NCI-H774 (cell line): ENCODE measurements around the gene SIRT7.

Source experiments
- DNase-seq: peaks from one replicate; lab custom pipeline; 2025; lab: John Stamatoyannopoulos, UW

SIRT7 gene

GRCh38 chr17:81863833-81864768 is 53.9 kb downstream of the SIRT7 start:
- no peak for DNase-seq

- no peak for DNase-seq
Observed at GRCh38 chr17:81863123-81863675, 54.8 kb downstream of the SIRT7 start.
